Pancreas (tissue), 10 donors: ENCODE results near the gene MYBPH. TPM values are rescaled to one million over a fixed set of nuclear protein-coding genes. Genes with fewer than 3 reads are reported as not detected.

Source experiments
- ATAC-seq, 4 donors: fragments of 200-7000 bp; cut with Tn5 transposase; one replicate each; pipeline versions ENCODE4 v1.8.0 to v1.9.1; 2020; ENCODE audit warnings: mild to moderate bottlenecking in 4 of 4, moderate library complexity in 4 of 4
- DNase-seq, 6 donors: peaks; one replicate each; pipeline ENCODE4 v3.0.0-alpha.2; 2020
- FAIRE-seq: peaks from 2 replicates; lab custom pipeline; 2012; peaks lifted over from hg19 to GRCh38; lab: Jason Lieb, UNC
- H3K27ac ChIP-seq, 4 donors: fragments of 200-600 bp; sonication (generic); 1 replicate in 3 of 4; 2 replicates in 1 of 4; pipeline versions ENCODE4 v1.5.0 to v1.8.0; 2020
- H3K27me3 ChIP-seq, 4 donors: fragments of 200-600 bp; one replicate each; pipeline ENCODE4 v1.8.0; 2021
- H3K36me3 ChIP-seq, 3 donors: fragments of 200-600 bp; sonication (generic) in 1 of 3; one replicate each; pipeline versions ENCODE4 v1.5.0 to v1.8.0; 2020 to 2021
- H3K4me1 ChIP-seq, 3 donors: fragments of 200-600 bp; one replicate each; pipeline ENCODE4 v1.8.0; 2021
- H3K4me3 ChIP-seq, 4 donors: fragments of 200-600 bp; sonication (generic) in 2 of 4; one replicate each; pipeline versions ENCODE4 v1.5.0 to v1.8.0; 2020 to 2021
- H3K9me3 ChIP-seq, 4 donors: fragments of 200-600 bp; one replicate each; pipeline ENCODE4 v1.8.0; 2021
- WGBS, 2 donors: extraction: QIAGEN DNeasy Blood & Tissue Kit; methylation state at CpG; one replicate each; pipeline ENCODE4 v1.1.7; 2013; 5-methylcytosine and 5-hydroxymethylcytosine counted together
- intact Hi-C, 3 donors: fragments of 100-400 bp; cut with DNase I; formaldehyde crosslinking; loops; one replicate each; pipeline versions ENCODE4 v1.11.1 to v1.14.2; 2022
- polyA plus RNA-seq, 2 donors: library from polyadenylated mRNA; stranded (reverse); fragments of 200-250 nt; gene quantifications; one replicate each; pipeline ENCODE4 v1.2.3, GENCODE V29; 2013
- total RNA-seq, 6 donors: library from RNA; stranded (reverse); fragmentation: NEBNext Ultra II Directional in 4 of 6; extraction: Animal tissue kit (Norgen Biotek cat#: 25700) in 4 of 6; gene quantifications; one replicate each; pipeline versions ENCODE4 v1.2.1 to v1.2.4, GENCODE V29; 2021 to 2023
- TF ChIP-seq, protein P1 (sequence below), 4 donors: fragments of 200-600 bp; sonication (generic) in 3 of 4; IDR thresholded peaks; one replicate each; pipeline versions ENCODE4 v1.5.0 to v1.8.0; 2021; ENCODE audit warnings: antibody characterized with exemption in 4 of 4
- donor health status: healthy with polysubstance abuse.
- donor health status: DM: no; HTN: no; CAD: no; lungs with moderate emphysema.
- donor health status: DM: no; HTN: no; CAD: no.
- donor health status: control.
- donor health status: control.
- donor health status: Bipolar disorder and iron deficiency.
- donor health status: DM: yes; HTN: yes; CAD: no.
- donor health status: DM: no; HTN: no; CAD: no.
- donor health status: DM: no; HTN: no; CAD: no.
- donor health status: DM: yes; HTN: yes; CAD: no.

Gene MYBPH
- total and polyA plus RNA-seq, 8 donors = not detected

GRCh38 chr1:203173011-203173555, 2.5 kb downstream of the MYBPH start:
- FAIRE-seq (no peak), DNase-seq (peak in 1 of 6 donors; percentile 37), ATAC-seq (peak in 2 of 4 donors; percentile 8 to 28)
- no peaks in the 10 kb centered on the region for H3K27me3 ChIP-seq
- 59 to 84% methylated on average over 2 of the region's 2 CpGs for WGBS, 2 donors
- H3K36me3 ChIP-seq = no peaks in the 10 kb centered on the region
- TF ChIP-seq, protein P1, sequence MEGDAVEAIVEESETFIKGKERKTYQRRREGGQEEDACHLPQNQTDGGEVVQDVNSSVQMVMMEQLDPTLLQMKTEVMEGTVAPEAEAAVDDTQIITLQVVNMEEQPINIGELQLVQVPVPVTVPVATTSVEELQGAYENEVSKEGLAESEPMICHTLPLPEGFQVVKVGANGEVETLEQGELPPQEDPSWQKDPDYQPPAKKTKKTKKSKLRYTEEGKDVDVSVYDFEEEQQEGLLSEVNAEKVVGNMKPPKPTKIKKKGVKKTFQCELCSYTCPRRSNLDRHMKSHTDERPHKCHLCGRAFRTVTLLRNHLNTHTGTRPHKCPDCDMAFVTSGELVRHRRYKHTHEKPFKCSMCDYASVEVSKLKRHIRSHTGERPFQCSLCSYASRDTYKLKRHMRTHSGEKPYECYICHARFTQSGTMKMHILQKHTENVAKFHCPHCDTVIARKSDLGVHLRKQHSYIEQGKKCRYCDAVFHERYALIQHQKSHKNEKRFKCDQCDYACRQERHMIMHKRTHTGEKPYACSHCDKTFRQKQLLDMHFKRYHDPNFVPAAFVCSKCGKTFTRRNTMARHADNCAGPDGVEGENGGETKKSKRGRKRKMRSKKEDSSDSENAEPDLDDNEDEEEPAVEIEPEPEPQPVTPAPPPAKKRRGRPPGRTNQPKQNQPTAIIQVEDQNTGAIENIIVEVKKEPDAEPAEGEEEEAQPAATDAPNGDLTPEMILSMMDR (IDR thresholded peaks at IDR 0.05) = no peak
- intact Hi-C loops = loop anchor here in 2 of 3 donors (5.0 kb wide), 1 partner anchor 51 kb away; no protein-coding TSS in a partner anchor
- no peak overlapping the region for H3K4me3 ChIP-seq
- H3K4me1 ChIP-seq = no peaks in the 10 kb centered on the region
- no peak overlapping the region for H3K27ac ChIP-seq
- no peaks in the 10 kb centered on the region for H3K9me3 ChIP-seq

- H3K4me3 ChIP-seq = no peak overlapping the region
- peak; percentile 53 to 91 (median 81) for DNase-seq
- FAIRE-seq = no peak
- intact Hi-C loops = loop anchor here in 2 of 3 donors (5.0 kb wide), 1 partner anchor 50 kb away; no protein-coding TSS in a partner anchor
- H3K27me3 ChIP-seq = no peaks in the 10 kb centered on the region
- no peaks in the 10 kb centered on the region for H3K4me1 ChIP-seq
- H3K36me3 ChIP-seq = no peaks in the 10 kb centered on the region
- peak; percentile 77 to 89 (median 83) for ATAC-seq
- no peak overlapping the region for H3K27ac ChIP-seq
- 30 to 43% methylated on average over 8 of the region's 8 CpGs for WGBS, 2 donors
- no peaks in the 10 kb centered on the region for H3K9me3 ChIP-seq
- TF ChIP-seq, protein P1 (IDR thresholded peaks at IDR 0.05) = peak; percentile 85 to 95 (median 89)
Measured at GRCh38 chr1:203172184-203173010, 3.2 kb downstream of the MYBPH start.

DNA sequence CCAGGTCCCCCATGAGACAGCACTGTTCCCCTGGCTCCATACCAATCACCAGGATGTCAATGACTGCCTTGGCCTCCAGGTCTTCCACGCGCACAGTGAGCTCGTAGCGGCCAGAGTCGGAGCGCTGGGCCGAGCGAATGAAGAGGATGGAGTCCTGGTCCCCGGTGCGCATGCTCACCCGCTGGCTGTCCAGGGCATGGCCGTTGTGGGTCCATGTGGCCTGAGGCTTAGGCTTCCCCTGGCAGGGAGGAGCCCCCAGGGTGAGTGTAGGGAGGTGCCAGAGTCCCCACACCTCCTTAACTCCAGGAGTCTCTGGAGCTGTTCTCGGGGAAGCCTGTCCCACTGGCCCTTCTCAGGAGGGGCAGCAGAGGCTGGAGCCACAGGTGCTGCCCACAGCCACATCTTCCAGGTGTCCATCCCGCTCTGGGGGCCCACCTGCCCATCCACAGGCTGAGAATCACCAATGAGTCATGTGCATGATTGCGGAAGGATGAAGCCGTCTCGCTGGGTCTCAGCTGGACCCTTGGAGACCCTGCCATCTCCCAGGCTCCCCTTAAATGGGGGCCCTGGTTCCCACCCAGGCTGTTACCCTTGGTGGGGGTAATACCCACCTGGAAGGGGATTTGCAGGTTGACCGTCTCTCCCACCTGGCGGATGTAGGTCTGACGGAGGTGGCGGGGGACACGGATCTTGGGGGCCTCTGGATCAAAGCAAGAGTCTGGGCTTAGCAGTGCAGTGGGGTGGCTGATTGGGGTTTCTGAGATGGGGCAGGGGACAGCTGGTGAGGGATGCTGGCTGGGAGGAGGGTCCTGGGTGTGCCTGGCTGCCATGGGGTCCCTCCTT, 4.1 kb downstream of the MYBPH start:
- H3K27me3 ChIP-seq = no peaks in the 10 kb centered on the region
- intact Hi-C loops = loop anchor here in 2 of 3 donors (5.0 kb wide), 1 partner anchor 49 kb away; no protein-coding TSS in a partner anchor
- no peak overlapping the region for H3K27ac ChIP-seq
- whole genome bisulfite sequencing, 2 donors = 85 to 92% methylated on average over 22 of the region's 22 CpGs
- TF ChIP-seq, protein P1 (IDR thresholded peaks at IDR 0.05) = no peak
- peak in 2 of 6 donors; percentile 25 to 49 for DNase-seq
- H3K4me3 ChIP-seq = no peak overlapping the region
- no peaks in the 10 kb centered on the region for H3K9me3 ChIP-seq
- FAIRE-seq = no peak
- no peaks in the 10 kb centered on the region for H3K4me1 ChIP-seq
- ATAC-seq = no peak
- H3K36me3 ChIP-seq = no peaks in the 10 kb centered on the region

DNA sequence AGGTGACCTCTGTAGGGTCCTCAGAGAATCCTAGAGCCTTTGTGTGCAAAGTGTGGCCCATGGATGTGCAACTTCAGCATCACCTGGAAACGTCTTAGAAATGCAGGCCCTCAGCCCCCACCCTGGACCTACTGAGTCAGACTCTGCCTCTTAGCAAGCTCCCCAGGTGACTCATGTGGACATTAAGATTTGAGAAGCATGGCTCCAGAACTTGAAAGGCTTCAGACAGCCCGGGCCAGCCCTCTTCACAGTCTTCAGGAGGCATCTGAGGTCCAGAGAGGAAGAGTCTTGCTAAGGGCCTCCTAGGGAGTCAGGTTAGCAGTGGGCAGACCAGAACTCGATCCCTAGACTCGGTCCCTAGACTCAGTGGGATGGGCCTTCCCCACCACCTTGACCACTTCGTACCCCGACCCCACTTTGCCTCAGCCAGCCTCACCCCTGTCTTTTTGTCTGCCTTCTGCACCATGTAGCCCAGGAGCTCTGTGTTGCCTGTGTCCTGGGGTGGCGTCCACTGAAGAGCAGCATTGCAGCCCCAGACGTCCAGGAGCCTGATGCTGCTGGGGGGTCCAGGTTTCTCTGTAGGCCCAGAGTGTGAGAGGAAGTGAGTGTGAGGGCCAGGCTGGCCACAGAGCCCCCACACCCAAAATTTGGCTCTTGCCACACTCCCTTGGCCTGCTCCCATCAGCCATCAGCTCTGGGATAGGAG, 4.8 kb downstream of the MYBPH start:
- no peak for FAIRE-seq
- no peak for ATAC-seq
- intact Hi-C loops = loop anchor here in 2 of 3 donors (5.0 kb wide), 1 partner anchor 48 kb away; no protein-coding TSS in a partner anchor
- Histone ChIP-seq H3K4me3 (no peak overlapping the region), H3K9me3 (no peaks in the 10 kb centered on the region), H3K36me3 (no peaks in the 10 kb centered on the region), H3K4me1 (no peaks in the 10 kb centered on the region), H3K27me3 (no peaks in the 10 kb centered on the region), H3K27ac (no peak overlapping the region)
- WGBS, 2 donors = 59 to 62% methylated on average over 8 of the region's 8 CpGs
- TF ChIP-seq, protein P1 (IDR thresholded peaks at IDR 0.05) = no peak
- DNase-seq = peak in 1 of 6 donors; percentile 33
